Globus pallidus (tissue), 1 donor: Measurements from ENCODE around the gene OR8G1.

ENCODE experiments used
- DNase-seq: peaks from one replicate; pipeline ENCODE4 v3.0.0-alpha.2; 2015; ENCODE audit warnings: low spot score

Gene OR8G1

GRCh38 chr11:124240621-124241397 lies at the start of gene OR8G1:
OR8G1 (plus strand) TSS chr11:124241095; CDS start chr11:124249676, 8,581 bp downstream.
- DNase-seq = no peak

GRCh38 chr11:124193221-124194010 lies 47.5 kb upstream of the OR8G1 start:
- no peak for DNase-seq

GRCh38 chr11:124194293-124195188 lies 46.4 kb upstream of the OR8G1 start:
- DNase-seq = no peak

GRCh38 chr11:124195189-124195734 lies 45.6 kb upstream of the OR8G1 start:
- DNase-seq = peak; percentile 8

GRCh38 chr11:124197999-124198398 lies 42.9 kb upstream of the OR8G1 start:
- DNase-seq = no peak

- DNase-seq = no peak
Observed at GRCh38 chr11:124198897-124199296, 42.0 kb upstream of the OR8G1 start.

GRCh38 chr11:124199702-124200101 lies 41.2 kb upstream of the OR8G1 start:
- no peak for DNase-seq

- DNase-seq = no peak
Observed at GRCh38 chr11:124200671-124201070, 40.2 kb upstream of the OR8G1 start.

- no peak for DNase-seq
Observed at GRCh38 chr11:124202951-124203350, 37.9 kb upstream of the OR8G1 start.

- no peak for DNase-seq
Observed at GRCh38 chr11:124204008-124204407, 36.9 kb upstream of the OR8G1 start.

GRCh38 chr11:124207102-124207792 lies 33.6 kb upstream of the OR8G1 start:
- DNase-seq = no peak

- no peak for DNase-seq
Observed at GRCh38 chr11:124209824-124210357, 31.0 kb upstream of the OR8G1 start.

GRCh38 chr11:124210421-124210820 lies 30.5 kb upstream of the OR8G1 start:
- no peak for DNase-seq

- no peak for DNase-seq
Observed at GRCh38 chr11:124211321-124211720, 29.6 kb upstream of the OR8G1 start.

GRCh38 chr11:124214027-124214426 lies 26.9 kb upstream of the OR8G1 start:
- DNase-seq = no peak

GRCh38 chr11:124219126-124219525 lies 21.8 kb upstream of the OR8G1 start:
- DNase-seq = no peak

- DNase-seq = no peak
Observed at GRCh38 chr11:124222407-124222806, 18.5 kb upstream of the OR8G1 start.

- DNase-seq = peak; percentile 10
Observed at GRCh38 chr11:124224618-124225423, 16.1 kb upstream of the OR8G1 start.

- DNase-seq = no peak
Observed at GRCh38 chr11:124225471-124225870, 15.4 kb upstream of the OR8G1 start.

- no peak for DNase-seq
Observed at GRCh38 chr11:124233376-124233775, 7.5 kb upstream of the OR8G1 start.
